Psoas muscle (tissue), 8 donors: ENCODE results near the gene BMP4. TPM values are rescaled to one million over a fixed set of nuclear protein-coding genes. Genes with fewer than 3 reads are reported as not detected.

ENCODE experiments used
- ATAC-seq, 4 donors: fragments of 200-7000 bp; cut with Tn5 transposase; one replicate each; pipeline ENCODE4 v1.9.1; 2020; ENCODE audit warnings: moderate library complexity in 3 of 4, mild to moderate bottlenecking in 2 of 4
- DNase-seq, 2 donors: peaks; one replicate each; pipeline ENCODE4 v3.0.0-alpha.2; 2020
- H3K27ac ChIP-seq: fragments of 200-600 bp; one replicate; pipeline ENCODE4 v1.8.0; 2022
- H3K27me3 ChIP-seq, 3 donors: fragments of 200-600 bp in 1 of 3; one replicate each; pipeline versions ENCODE4 v1.6.1 to v1.8.0; 2013 to 2022; ENCODE audit warnings: low read length in 2 of 3, mild to moderate bottlenecking in 2 of 3, moderate library complexity in 1 of 3; ENCODE audit not compliant: insufficient read depth in 3 of 3
- H3K36me3 ChIP-seq, 2 donors: fragments of 200-600 bp in 1 of 2; one replicate each; pipeline versions ENCODE4 v1.6.1 to v1.8.0; 2013 to 2022; ENCODE audit warnings: low read depth in 1 of 2, mild to moderate bottlenecking in 1 of 2, moderate library complexity in 1 of 2; ENCODE audit not compliant: insufficient read depth in 1 of 2
- H3K4me1 ChIP-seq: fragments of 200-600 bp; one replicate; pipeline ENCODE4 v1.8.0; 2022
- H3K4me3 ChIP-seq: fragments of 200-600 bp; one replicate; pipeline ENCODE4 v1.8.0; 2022; ENCODE audit warnings: mild to moderate bottlenecking
- H3K9me3 ChIP-seq: fragments of 200-600 bp; one replicate; pipeline ENCODE4 v1.8.0; 2022
- WGBS, 3 donors: extraction: QIAGEN DNeasy Blood & Tissue Kit; methylation state at CpG; one replicate each; pipeline versions ENCODE4 v1.1.6 to v1.1.7; 2013; 5-methylcytosine and 5-hydroxymethylcytosine counted together
- intact Hi-C, 2 donors: fragments of 100-400 bp; cut with DNase I; formaldehyde crosslinking; loops; one replicate each; pipeline versions ENCODE4 v1.11.0 to v1.14.2; 2022
- polyA plus RNA-seq, 3 donors: library from polyadenylated mRNA; stranded (reverse); fragments of 200-250 nt; gene quantifications; one replicate each; pipeline ENCODE4 v1.2.3, GENCODE V29; 2013
- total RNA-seq, 4 donors: library from RNA; stranded (reverse); fragmentation: NEBNext Ultra II Directional in 2 of 4; extraction: Animal tissue kit (Norgen Biotek cat#: 25700) in 2 of 4; gene quantifications; one replicate each; pipeline versions ENCODE4 v1.2.1 to v1.2.4, GENCODE V29; 2021 to 2023
- TF ChIP-seq, protein P1 (sequence below): fragments of 200-600 bp; IDR thresholded peaks from one replicate; pipeline ENCODE4 v1.8.0; 2022; ENCODE audit warnings: antibody characterized with exemption
- donor health status: healthy with polysubstance abuse.
- donor health status: DM: no; HTN: no; CAD: no; lungs with moderate emphysema.
- donor health status: Bipolar disorder and iron deficiency.
- donor health status: healthy.
- donor health status: DM: yes; HTN: yes; CAD: no.
- donor health status: DM: no; HTN: no; CAD: no.
- donor health status: DM: no; HTN: no; CAD: no.
- donor health status: DM: yes; HTN: yes; CAD: no.

The BMP4 gene
- total and polyA plus RNA-seq, 7 donors, result 2.4 to 8.6 (median 4.3) TPM

DNA sequence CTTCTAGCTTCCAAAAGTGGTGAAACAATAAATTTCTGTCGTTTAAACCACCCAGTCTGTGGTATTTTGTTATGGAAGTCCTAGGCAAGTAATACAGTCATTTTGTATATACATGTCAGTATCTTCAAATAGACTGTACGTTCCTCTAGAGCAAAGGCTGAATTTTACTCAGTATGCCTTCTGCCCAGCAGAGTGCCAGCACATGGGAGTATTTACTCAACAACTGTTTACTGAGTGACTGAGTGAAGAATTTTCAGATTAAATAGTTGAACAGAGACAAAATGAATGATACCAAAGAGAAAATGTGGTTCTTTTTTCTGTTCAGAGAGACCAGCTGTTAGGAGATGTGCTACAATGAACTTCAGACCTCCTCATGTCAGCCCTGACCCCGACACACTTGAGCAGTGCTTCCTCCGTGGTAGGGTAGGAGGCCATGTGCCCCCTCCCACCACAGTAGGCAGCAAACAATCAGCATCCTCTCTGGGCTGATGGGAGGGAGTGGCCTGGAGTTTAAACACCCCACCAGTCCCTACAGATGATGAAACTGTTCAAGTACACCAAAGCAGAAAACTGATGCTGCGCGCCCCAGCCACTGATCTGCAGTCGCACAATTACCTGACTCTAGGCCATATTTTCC is 21.7 kb downstream of the BMP4 start:
- Histone ChIP-seq H3K4me3 (no peak overlapping the region), H3K36me3 (no peaks in the 10 kb centered on the region), H3K9me3 (no peaks in the 10 kb centered on the region), H3K27ac (no peak overlapping the region), H3K4me1 (no peaks in the 10 kb centered on the region), H3K27me3 (no peaks in the 10 kb centered on the region)
- DNase-seq, result no peak
- TF ChIP-seq, protein P1, sequence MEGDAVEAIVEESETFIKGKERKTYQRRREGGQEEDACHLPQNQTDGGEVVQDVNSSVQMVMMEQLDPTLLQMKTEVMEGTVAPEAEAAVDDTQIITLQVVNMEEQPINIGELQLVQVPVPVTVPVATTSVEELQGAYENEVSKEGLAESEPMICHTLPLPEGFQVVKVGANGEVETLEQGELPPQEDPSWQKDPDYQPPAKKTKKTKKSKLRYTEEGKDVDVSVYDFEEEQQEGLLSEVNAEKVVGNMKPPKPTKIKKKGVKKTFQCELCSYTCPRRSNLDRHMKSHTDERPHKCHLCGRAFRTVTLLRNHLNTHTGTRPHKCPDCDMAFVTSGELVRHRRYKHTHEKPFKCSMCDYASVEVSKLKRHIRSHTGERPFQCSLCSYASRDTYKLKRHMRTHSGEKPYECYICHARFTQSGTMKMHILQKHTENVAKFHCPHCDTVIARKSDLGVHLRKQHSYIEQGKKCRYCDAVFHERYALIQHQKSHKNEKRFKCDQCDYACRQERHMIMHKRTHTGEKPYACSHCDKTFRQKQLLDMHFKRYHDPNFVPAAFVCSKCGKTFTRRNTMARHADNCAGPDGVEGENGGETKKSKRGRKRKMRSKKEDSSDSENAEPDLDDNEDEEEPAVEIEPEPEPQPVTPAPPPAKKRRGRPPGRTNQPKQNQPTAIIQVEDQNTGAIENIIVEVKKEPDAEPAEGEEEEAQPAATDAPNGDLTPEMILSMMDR, result no peak
- 76 to 81% (median 78%) methylated on average over 7 of the region's 7 CpGs for WGBS, 3 donors
- intact Hi-C loops, result no loop called here
- ATAC-seq, result no peak

DNA sequence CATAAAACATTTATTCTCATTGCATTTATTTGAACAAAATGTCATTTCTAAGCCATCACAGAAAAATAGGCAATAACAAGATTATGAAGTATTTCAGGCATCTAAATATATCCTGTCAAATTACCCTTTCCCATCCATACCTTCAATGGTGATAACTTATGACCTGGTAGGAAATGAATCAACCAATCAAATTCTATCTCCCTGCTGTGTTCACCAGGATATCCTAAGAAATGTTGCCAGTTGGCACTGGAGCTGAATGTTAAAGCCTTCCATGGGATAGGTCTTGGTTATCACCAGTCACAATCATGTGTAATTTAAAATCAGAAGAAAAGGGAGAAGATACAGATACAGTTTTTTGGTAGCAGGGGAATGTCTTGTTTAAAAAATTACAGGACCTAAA is 23.7 kb downstream of the BMP4 start:
- Histone ChIP-seq H3K27ac (no peak overlapping the region), H3K36me3 (no peaks in the 10 kb centered on the region), H3K4me1 (no peaks in the 10 kb centered on the region), H3K4me3 (no peak overlapping the region), H3K27me3 (no peaks in the 10 kb centered on the region), H3K9me3 (no peaks in the 10 kb centered on the region)
- TF ChIP-seq, protein P1, result no peak
- intact Hi-C loops, result no loop called here
- ATAC-seq, result no peak
- DNase-seq, result no peak

DNA sequence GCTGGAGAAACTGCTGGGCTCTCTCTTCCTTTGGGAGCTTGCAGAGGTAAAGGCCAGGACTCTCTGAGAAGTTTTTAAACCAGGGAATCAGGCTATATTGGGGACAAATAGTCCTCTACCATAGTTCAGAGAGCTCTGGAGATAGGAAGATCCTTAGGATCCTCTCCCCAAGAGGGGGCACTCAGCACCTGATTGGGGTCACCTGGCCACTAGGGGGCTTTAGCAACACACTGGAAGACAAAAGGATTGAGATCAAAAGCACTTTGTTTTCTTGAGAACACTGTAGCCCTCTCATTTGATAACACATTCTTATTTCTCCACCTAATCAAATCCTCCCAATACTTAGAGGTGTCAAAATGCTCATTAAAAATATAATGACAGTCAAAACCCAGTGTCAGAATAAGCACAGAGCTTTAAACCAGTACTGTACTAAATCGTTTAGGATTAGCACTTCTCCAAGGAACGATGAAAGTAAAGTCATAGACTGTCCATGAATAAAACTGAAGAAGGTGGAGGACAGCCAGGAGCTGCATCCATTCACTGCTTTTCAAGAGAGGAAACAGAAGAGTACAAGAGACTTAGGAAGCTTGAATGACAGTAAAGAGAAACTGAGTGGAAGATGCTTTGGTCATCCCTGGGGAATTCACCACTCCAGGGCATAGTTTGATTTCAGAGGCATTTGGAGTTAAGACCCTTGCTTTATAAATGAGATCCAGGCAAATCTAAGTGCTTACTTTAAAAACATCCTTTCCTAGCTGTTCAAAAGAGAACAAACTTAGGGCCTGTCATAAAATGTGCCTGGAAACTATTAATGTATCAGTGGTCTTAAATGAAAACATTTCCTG is 26.5 kb downstream of the BMP4 start:
- 68 to 77% (median 70%) methylated on average over 2 of the region's 2 CpGs for WGBS, 3 donors
- TF ChIP-seq, protein P1, result peak; percentile 22
- H3K9me3 ChIP-seq, result no peaks in the 10 kb centered on the region
- H3K4me1 ChIP-seq, result no peaks in the 10 kb centered on the region
- H3K36me3 ChIP-seq, result no peaks in the 10 kb centered on the region
- H3K27ac ChIP-seq, result no peak overlapping the region
- DNase-seq (no peak), ATAC-seq (no peak)
- no peaks in the 10 kb centered on the region for H3K27me3 ChIP-seq
- no peak overlapping the region for H3K4me3 ChIP-seq
- intact Hi-C loops, result no loop called here

DNA sequence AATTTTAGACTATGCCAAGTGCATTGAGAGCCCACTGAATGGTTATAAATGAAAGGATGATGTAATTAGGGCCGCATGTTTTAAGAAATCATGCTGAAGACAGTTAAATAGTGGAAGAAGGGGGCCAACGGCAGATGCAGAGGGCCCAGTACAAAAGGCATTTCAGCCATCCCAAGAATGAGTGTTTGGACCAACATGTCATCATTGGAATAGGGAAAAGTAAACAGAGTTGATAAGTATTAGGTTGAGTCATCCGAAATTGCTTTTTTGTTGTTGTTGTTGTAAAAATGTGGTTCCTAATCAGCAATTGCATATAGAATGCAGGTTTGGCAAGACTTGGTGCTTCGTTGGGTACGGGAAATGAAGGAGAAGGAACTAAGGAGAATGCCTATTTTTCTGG is 29.5 kb downstream of the BMP4 start:
- 66 to 71% (median 69%) methylated on average over 5 of the region's 5 CpGs for WGBS, 3 donors
- H3K36me3 ChIP-seq, result no peaks in the 10 kb centered on the region

More for the DNA sequence above, 29.5 kb downstream of the BMP4 start:
- TF ChIP-seq, protein P1, result no peak
- DNase-seq (no peak), ATAC-seq (no peak)
- no peaks in the 10 kb centered on the region for H3K9me3 ChIP-seq
- intact Hi-C loops, result no loop called here
- H3K4me3 ChIP-seq, result no peak overlapping the region
- no peaks in the 10 kb centered on the region for H3K4me1 ChIP-seq
- no peak overlapping the region for H3K27ac ChIP-seq
- H3K27me3 ChIP-seq, result no peaks in the 10 kb centered on the region
